HG03469 (cell line): ENCODE results near the gene UNCX.
"Not testable (repeated sequence)": the region's sequence is repeated elsewhere in the genome, so short reads cannot be mapped to it uniquely, and the experiment has no call there.

ENCODE experiments used
- ATAC-seq: cut with Tn5 transposase; IDR thresholded peaks from one replicate; pipeline ENCODE4 v1.9.1; 2021; ENCODE audit warnings: mild to moderate bottlenecking, moderate library complexity, moderate number of reproducible peaks; ENCODE audit not compliant: unreplicated experiment

UNCX gene

DNA sequence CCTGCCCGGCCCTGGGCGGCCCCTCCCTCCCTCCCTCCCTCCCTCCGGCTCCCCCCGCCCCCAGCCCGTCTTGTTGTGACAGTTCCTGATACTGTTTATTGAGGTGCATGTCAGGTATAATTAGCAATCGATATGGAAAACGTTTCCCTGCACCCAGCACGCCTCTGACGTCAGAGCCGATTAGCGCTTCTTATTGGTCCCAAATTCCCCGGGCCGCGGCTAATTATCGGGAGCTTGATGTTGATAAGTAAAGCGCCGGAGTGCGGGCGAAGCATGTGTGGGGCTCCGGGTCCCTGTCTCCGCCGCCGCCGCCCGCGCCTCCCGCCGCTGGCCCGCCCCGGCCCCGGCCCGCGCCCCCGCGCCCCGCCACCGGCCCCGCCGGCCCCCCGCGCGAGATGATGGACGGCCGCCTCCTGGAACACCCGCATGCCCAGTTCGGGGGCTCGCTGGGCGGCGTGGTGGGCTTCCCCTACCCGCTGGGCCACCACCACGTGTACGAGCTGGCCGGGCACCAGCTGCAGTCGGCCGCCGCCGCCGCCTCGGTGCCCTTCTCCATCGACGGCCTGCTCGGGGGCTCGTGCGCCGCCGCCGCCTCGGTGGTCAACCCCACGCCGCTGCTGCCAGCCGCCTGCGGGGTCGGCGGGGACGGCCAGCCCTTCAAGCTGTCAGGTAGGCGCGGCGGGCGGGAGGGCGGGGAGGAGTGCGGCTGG lies at the start of gene UNCX:
Gene UNCX (plus strand): TSS at position 250 of the 710 bp plus-strand sequence. CDS start 146 bp downstream, at position 396.
- no peak for ATAC-seq

DNA sequence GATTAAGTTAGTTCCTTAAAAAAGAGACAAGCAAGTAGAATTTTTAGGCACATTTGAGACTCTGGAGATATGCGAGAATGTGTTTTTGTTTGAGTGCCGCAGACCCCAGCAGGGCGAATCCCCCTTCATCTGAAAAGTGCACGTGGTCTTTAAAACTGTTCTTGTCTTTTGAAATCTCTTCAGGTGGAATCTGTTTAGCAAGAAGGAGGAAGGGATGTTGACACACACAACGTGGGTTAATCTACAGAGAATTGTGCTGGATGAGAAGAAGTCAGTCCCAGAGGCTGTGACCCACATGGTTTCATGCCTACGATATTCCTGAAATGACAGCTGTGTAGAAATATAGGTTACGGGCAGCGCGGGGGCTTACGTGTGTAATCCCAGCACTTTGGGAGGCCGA lies 45.5 kb upstream of the UNCX start:
- ATAC-seq: no peak

DNA sequence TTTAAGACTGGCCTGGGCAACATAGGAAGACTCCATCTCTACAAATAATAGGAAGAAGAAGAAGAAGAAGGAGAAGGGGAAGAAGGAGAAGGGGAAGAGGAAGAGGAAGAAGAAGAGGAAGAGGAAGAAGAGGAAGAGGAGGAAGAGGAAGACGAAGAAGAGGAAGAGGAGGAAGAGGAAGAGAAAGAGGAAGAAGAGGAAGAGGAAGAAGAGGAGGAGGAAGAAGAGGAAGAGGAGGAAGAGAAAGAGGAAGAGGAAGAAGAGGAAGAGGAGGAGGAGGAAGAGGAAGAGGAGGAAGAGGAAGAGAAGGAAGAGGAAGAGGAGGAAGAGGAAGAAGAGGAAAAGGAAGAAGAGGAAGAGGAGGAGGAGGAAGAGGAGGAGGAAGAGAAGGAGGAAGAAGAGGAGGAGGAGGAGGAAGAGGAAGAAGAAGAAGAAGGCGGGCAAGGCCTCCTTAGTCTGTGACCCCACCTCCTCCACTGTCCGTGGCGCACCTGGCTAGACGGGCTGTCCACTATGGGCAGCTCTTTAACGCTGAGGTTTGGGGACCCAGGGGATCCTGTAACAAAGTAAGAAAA lies 43.9 kb upstream of the UNCX start:
- no peak for ATAC-seq

DNA sequence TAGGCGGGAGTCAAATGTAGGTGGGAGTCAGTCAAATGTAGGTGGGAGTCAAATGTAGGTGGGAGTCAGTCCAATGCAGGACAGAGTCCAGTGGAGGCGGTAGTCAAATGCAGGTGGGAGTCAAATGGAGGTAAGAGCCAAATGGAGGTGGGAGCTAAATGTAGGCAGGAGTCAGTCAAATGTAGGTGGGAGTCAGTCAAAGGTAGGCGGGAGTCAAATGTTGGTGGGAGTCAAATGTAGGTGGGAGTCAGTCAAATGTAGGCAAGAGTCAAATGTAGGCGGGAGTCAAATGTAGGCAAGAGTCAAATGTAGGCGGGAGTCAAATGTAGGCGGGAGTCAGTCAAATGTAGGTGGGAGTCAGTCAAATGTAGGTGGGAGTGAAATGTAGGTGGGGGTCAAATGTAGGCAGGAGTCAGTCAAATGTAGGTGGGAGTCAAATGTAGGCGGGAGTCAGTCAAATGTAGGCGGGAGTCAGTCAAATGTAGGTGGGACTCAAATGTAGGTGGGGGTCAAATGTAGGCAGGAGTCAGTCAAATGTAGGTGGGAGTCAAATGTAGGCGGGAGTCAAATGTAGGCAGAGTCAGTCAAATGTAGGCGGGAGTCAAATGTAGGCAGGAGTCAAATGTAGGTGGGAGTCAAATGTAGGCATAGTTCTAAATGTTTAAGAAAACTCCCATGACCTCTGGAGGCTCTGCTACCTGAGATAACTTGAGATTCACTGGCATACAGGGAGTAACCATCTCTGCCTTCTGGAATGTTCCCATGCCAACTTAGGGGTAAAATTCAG lies 42.5 kb upstream of the UNCX start:
- ATAC-seq: no peak

DNA sequence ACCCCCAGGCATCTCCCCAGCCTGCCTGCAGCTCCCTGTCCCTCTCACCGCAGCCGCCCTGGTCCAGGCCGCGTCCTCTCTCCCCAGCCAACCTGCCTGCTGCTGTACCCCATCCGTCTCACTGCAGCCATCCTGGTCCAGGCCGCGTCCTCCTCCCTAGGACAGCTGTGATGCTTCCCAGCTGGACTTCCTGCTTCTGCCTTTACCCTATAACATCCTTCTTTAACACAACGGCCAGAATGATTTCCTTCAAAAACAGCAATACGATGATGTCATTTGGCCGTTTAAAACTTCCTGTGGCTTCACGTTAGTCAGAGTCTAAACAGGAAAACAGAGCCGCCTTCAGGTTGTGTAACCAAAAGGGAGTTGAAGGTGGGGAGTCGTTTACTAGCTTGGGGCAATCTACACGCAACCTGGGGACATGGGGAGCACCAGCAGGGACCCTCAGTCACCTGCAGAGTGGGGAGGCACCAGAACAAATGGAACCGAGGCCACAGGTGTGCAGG lies 40.4 kb upstream of the UNCX start:
- no peak for ATAC-seq

DNA sequence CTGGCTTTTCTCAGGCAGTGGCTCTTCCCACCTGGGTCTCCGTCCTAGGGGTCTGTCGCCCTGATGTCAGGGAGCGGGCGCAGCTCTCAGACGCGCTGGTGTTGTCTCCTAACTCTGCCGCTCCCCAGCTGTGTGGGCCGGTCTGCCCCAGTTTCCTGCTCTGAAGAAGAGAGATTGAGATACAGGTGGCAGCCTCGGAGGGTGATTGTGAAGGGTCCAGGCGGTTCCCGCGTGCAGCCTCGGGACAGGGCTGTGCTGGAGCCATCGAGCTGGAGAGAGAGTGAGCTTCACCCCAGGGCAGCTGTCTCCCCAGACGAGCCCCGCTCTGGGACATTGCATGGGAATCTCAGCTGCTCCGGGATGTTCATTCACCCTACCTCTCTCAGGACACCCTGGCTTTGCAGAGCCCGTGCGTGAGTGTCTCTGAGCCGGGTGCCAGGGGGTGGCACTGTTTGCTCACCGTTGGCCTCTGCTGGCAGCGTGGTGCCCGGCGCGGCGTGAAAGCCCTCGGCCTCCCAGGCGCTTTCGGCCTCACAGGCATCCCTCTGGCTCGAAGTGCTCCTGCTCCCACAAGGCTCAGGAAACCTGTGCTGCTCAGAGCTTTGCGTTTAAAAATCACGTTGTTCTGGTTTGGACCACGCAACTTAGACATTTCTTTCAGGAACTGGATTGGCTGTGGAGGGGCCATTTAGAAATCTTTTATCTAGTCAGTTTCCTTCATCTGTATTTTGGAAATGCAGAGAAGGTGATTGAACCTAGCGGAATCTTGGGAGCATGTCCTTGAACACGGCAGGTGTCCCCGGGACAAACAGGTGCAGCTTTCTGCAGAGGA lies 38.9 kb upstream of the UNCX start:
- no peak for ATAC-seq

DNA sequence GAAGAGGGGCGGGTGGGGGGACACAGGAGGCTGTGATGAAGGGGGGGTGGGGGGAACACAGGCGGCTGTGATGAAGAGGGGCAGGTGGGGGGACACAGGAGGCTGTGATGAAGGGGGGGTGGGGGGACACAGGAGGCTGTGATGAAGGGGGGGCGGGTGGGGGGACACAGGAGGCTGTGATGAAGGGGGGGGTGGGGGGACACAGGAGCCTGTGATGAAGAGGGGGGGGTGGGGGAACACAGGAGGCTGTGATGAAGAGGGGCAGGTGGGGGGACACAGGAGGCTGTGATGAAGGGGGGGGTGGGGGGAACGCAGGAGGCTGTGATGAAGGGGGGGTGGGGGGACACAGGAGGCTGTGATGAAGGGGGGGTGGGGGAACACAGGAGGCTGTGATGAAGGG lies 36.2 kb upstream of the UNCX start:
- ATAC-seq: not testable (repeated sequence)

DNA sequence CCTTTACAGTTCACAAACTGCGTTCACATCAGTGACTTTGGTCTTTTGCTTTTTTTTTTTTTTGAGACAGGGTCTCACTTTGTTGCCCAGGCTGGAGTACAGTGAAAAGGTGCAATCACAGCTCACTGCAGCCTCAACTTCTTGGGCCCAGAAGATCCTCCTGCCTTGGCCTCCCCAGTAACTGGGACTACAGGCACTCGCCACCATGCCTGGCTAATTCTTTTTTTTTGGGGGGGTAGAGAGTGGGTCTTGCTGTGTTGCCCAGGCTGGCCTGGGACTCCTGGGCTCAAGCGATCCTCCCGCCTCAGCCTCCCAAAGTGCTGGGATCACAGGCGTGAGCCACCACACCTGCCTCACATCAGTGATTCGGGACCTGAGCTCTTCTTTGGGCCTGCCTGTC lies 35.7 kb upstream of the UNCX start:
- no peak for ATAC-seq

DNA sequence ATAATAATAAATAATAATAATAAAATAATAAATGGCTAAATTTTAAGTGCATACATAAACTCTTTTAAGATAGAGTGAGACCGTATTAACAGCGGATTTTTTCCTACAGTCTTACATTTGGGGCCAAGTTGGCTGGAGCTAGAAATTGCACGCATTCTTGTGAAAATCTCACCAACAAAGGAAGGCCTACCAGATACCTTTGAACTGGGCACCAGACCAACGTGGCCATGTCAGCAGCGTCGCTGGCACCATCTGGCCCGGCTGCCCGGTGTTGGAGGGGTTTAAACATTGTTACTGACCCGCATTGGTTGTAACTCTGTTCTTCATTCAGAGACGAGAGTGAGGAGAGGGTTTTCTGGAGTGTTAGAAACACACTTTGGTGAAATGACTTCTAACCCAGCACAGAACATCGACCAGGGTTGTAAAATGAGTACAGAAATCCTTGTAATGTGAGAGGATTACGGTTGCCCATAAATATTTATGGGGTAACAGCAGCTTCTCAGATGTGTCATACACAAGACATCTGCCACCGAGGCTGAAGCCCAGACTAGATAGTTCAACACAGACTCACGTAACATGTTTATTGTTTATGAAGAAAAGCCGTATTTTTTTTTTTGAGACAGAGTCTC lies 34.6 kb upstream of the UNCX start:
- no peak for ATAC-seq

DNA sequence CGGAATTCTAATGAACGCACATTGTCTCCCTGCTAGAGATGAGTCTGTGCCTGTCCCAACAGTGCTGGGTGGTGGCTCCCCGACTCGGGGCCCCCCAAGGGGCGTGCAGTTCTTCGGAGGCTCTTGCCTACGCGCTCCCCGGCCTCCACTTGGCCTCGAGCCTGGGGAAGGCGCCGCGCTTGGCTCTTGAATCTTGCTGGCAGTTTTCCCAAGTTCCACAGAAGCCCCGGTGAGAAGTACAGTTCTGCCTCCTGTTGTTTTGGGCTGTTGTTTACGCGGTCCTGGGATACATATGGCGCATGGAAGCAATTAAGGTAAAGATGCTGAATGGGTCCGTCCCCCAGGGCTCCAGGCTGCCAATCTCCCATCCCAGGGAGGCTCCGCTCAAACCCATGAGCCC lies 32.6 kb upstream of the UNCX start:
- no peak for ATAC-seq

DNA sequence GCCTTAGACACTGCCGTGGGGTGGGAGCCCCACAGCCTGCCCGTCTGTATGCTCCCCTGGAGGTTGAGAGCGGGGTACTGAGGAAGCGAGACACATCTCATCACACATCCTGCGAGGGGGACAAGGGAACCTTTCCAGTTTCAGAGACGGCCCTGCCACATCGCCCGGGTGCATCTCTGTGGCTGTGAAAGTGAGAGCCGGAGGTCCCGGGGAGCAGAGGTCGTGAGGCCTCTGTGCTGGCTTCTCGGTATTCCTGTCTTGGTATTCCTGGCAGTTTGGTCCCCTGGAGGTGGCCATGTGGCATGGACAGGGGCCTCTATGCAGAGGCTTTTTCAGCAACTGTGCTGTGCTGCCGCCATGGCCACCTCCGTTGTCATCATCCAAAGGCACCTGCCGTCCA lies 30.8 kb upstream of the UNCX start:
- no peak for ATAC-seq

DNA sequence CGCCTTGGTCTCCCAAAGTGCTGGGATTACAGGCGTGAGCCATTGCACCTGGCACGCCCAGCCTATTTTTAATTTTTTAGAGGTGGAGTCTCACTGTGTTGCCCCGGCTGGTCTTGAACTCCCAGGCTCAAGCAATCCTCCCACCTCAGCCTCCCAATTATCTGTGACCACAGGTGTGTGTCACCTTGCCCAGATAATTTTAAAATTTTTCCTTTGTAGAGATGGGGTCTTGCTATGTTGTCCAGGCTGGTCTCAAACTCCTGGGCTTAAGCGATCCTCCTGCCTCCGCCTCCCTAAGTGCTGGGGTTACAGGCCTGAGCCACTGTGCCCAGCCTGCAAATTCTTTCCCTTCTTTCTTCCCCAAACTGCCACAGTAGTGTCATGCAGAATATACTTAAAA lies 29.8 kb upstream of the UNCX start:
- ATAC-seq: not testable (repeated sequence)

DNA sequence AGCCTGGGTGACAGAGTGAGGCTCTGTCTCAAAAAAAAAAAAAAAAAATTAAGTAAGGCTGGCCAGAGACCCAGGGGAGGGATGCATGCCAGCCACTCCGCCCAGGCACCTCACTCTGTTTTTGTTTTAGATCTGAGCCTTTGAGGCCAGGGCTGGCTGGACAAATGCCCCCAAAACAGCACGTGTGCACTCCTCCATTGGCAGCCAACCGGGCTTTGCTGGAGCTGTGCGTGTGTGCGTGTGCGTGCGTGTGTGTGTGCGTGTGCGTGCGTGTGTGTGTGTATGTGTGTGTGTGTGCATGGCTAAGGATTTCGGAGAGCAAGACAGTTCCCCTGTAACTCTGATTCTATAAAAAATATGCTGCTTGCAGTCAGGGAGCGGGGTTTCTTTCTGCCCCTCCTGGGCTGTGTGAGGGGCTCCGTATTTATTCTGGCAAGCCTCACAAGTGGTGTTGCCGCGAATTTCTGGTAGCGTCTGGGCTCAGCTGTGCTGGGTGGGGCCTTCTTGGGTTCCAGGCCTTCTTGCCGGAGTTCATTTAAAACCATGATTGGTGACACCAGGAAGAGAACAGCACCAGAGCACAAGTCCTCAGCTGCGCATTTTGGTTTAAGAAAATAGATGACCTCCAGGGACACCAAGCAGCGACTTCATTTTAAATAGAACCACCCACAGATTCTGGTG lies 28.1 kb upstream of the UNCX start:
- ATAC-seq: no peak

DNA sequence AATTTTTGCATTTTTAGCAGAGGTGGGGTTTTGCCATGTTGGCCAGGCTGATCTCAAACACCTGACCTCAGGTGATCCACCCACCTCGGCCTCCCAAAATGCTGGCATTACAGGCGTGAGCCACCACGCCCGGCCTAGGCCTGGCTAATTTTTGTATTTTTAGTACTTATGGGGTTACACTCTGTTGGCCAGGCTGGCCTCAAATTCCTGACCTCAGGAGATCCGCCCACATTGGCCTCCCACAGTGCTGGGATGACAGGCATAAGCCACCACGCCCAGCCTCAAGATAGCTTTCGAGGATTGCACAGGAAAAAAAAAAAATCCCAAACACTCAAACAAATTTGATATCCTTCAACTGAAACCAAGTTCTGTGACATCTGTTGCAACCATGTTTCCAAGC lies 26.9 kb upstream of the UNCX start:
- not testable (repeated sequence) for ATAC-seq

DNA sequence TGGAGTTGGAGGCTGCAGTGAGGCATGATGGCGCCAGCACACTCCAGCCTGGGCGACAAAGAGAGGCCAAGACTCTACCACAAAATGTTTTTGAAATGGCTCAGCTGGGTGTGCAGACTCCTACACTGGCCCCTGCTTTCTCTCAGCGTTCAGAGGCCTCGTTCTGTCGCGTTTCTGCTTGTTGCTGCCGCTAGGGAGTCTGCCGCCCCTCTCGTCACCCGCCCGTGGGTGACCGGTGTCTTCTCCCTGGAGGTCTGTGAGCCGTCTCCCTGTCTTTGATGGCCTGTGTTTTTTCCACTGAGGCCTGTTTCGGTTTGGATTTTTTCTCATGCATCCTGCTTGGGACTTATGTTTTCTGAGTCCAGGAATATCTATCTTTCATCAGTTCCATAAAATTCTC lies 23.6 kb upstream of the UNCX start:
- no peak for ATAC-seq

DNA sequence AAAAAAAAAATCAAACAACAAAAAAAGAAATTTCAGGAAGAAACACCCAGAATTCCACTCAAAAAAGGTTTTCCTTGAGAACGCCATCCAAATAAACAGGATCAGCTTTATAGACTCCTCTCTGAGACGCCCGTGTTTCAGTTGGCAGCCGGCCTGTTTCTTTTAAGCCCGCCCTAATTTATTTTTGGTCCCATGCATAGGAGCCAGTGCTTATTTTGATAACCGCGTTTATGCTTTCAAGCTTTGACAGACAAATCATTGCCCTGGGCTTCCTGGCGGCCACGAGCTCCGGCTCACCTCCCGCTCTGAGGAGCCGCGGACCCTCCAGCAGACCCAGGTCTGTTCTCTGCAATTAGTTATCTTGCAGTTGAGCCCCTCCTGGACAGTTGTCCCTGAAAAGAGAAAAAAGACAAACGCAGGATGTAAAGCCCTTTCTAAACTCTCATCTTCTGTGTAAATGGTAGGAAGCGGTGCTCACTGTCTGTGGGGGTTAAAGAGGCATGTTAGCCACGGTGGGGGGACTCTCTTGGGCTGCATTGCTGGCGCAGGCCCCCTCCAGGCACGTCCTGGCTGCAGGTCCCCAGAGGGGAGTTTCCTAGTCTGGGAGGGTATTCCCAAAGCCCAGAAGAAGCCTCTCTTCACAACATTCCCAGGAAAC lies 22.2 kb upstream of the UNCX start:
- ATAC-seq: no peak

DNA sequence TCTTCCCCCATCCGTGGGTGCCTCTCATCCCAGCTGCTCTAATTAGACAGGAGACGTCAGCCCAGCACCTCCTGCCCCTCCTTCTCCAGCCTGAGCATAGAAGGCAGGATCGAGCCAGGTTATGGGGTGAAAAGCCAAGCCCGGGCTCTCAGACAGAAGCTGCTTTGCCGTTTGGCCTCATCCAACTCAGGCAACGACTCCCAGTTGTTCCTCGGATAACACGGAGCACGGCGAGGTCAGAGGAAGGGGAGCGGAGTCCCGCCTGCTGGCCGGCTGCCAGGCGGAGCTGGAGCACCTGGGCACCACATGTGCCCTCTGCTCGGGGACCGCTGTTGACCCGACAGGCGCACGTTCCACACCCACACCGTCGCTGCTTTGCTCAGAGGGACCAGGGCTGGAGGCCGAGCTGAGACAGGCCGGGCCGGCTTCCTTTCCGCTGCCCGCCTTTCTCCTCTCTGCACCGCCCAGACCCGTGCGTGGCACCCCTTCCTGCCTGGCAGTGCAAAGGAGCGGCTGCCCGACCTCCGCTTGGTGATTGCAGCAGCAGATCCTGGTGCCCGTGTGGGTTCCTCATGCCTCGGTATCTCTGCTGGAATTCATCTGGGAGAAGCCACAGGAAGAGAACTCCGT lies 21.6 kb upstream of the UNCX start:
- ATAC-seq: no peak

DNA sequence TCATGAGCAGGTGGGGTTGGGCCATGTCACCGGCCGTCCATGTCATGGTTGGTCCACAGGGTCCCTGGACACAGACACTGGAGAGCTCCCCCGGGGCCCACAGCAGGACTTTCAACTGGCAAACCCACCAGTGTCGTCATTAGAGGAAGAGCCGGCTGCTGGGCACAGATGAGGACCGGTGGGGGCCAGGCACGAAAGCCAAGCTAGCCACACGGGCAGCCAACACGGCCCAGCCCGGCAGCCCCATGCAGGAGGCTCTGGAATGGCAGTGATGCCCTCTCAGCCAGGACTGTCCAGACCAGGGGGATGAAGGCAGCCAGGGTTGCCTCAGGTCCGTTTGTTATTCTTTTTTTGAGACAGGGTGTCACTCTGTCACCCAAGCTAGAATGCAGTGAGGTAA lies 21.1 kb upstream of the UNCX start:
- ATAC-seq: no peak

DNA sequence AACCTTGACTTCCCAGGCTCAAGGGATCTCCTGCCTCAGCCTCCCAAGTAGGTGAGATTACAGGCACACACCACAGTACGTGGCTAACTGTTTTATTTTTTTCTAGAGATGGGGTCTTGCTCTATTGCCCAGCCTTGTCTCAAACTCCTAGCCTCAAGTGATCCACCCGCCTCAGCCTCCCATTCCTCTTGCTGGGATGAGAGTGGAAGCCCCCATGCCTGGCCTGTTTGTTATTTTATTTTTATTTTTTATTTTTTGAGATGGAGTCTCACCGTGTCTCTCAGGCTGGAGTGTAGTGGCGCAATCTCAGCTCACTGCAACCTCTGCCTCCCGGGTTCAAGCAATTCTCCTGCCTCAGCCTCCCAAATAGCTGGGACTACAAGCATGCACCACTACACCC lies 20.6 kb upstream of the UNCX start:
- not testable (repeated sequence) for ATAC-seq
